Suprapubic skin (tissue), 4 donors: ENCODE data around the gene NTMT2. TPM values are rescaled to one million over a fixed set of nuclear protein-coding genes. Genes with fewer than 3 reads are reported as not detected.
"Not testable (repeated sequence)": the region's sequence is repeated elsewhere in the genome, so short reads cannot be mapped to it uniquely, and the experiment has no call there.

Experiments
- DNase-seq, 2 donors: peaks; one replicate each; pipeline ENCODE4 v3.0.0-alpha.2; 2019; ENCODE audit warnings: low spot score in 2 of 2
- H3K27ac ChIP-seq: fragments of 200-600 bp; sonication (generic); one replicate; pipeline ENCODE4 v1.5.1; 2019
- H3K27me3 ChIP-seq: fragments of 200-600 bp; sonication (generic); one replicate; pipeline ENCODE4 v1.5.1; 2019
- H3K36me3 ChIP-seq: fragments of 200-600 bp; sonication (generic); one replicate; pipeline ENCODE4 v1.5.1; 2019
- H3K4me1 ChIP-seq: fragments of 200-600 bp; sonication (generic); one replicate; pipeline ENCODE4 v1.5.1; 2019
- H3K4me3 ChIP-seq: fragments of 200-600 bp; sonication (generic); one replicate; pipeline ENCODE4 v1.5.1; 2019; ENCODE audit warnings: mild to moderate bottlenecking
- H3K9me3 ChIP-seq: fragments of 200-600 bp; sonication (generic); one replicate; pipeline ENCODE4 v1.5.1; 2019
- EP300 ChIP-seq: sonication (generic); formaldehyde crosslinking; IDR thresholded peaks from one replicate; pipeline ENCODE4 v1.6.1; 2017; ENCODE audit warnings: antibody characterized with exemption
- POLR2A ChIP-seq, 2 donors: fragments of 450-650 bp; IDR thresholded peaks; one replicate each; pipeline ENCODE4 v1.6.1; 2017; ENCODE audit warnings: antibody characterized with exemption in 2 of 2, mild to moderate bottlenecking in 2 of 2, moderate library complexity in 2 of 2
- POLR2AphosphoS5 ChIP-seq, 3 donors: sonication (generic); formaldehyde crosslinking; IDR thresholded peaks; one replicate each; pipeline ENCODE4 v1.6.1; 2017; ENCODE audit warnings: antibody characterized with exemption in 3 of 3
- WGBS: methylation state at CpG from one replicate; pipeline ENCODE4 v1.1.5; 2018; 5-methylcytosine and 5-hydroxymethylcytosine counted together
- total RNA-seq, 4 donors: library from RNA; depleted of rRNA; stranded (reverse); fragments of >200 nt; gene quantifications; one replicate each; pipeline ENCODE4 v1.1.0, GENCODE V29; 2016
- TF ChIP-seq, protein P1 (sequence below), 2 donors: fragments of 200-600 bp in 1 of 2; fragments of 450-650 bp in 1 of 2; sonication (generic) in 1 of 2; IDR thresholded peaks; one replicate each; pipeline ENCODE4 v1.5.1; 2016 to 2019; ENCODE audit warnings: antibody characterized with exemption in 2 of 2, mild to moderate bottlenecking in 1 of 2, moderate library complexity in 1 of 2

NTMT2 gene
- total RNA-seq, 4 donors from 2014 or later: not detected

DNA sequence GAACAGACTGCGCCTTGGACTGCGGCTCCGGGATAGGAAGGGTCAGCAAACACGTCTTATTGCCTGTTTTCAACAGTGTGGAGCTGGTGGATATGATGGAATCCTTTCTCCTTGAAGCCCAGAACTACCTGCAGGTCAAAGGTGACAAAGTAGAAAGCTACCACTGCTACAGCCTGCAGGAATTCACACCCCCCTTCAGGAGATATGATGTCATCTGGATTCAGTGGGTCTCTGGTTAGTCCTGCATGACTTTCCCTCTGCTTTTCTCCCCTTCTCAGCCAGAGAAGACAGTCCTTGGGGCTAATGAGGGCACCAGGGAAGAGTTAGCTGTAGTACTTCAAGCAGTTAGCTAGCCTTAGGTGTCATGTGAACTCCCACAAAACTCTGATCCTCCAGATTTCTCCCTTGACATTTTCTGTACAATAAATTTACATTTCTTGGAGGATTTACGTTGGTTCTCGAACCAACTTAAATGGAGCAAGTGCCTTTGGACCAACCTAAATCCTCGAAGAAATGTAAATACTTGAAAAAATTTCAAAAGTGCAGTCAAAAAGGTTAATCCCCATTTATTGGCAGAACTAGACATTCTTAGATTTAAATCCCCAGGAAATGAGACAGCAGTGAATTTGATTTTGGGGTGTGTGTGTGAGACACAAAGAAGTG, 20.9 kb downstream of the NTMT2 start:
- Histone ChIP-seq H3K9me3 (peaks cover 6% of the 10 kb centered on the region), H3K27ac (no peak overlapping the region), H3K4me1 (peaks cover 3% of the 10 kb centered on the region), H3K4me3 (no peak overlapping the region), H3K27me3 (no peaks in the 10 kb centered on the region), H3K36me3 (no peaks in the 10 kb centered on the region)
- TF ChIP-seq POLR2A (IDR thresholded peaks at IDR 0.05): no peak
- TF ChIP-seq, protein P1, sequence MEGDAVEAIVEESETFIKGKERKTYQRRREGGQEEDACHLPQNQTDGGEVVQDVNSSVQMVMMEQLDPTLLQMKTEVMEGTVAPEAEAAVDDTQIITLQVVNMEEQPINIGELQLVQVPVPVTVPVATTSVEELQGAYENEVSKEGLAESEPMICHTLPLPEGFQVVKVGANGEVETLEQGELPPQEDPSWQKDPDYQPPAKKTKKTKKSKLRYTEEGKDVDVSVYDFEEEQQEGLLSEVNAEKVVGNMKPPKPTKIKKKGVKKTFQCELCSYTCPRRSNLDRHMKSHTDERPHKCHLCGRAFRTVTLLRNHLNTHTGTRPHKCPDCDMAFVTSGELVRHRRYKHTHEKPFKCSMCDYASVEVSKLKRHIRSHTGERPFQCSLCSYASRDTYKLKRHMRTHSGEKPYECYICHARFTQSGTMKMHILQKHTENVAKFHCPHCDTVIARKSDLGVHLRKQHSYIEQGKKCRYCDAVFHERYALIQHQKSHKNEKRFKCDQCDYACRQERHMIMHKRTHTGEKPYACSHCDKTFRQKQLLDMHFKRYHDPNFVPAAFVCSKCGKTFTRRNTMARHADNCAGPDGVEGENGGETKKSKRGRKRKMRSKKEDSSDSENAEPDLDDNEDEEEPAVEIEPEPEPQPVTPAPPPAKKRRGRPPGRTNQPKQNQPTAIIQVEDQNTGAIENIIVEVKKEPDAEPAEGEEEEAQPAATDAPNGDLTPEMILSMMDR (IDR thresholded peaks at IDR 0.05): no peak
- no peak for TF ChIP-seq POLR2AphosphoS5 (IDR thresholded peaks at IDR 0.05)
- TF ChIP-seq EP300: no peak
- 88% methylated on average over 7 of the region's 7 CpGs for WGBS
- no peak for DNase-seq

DNA sequence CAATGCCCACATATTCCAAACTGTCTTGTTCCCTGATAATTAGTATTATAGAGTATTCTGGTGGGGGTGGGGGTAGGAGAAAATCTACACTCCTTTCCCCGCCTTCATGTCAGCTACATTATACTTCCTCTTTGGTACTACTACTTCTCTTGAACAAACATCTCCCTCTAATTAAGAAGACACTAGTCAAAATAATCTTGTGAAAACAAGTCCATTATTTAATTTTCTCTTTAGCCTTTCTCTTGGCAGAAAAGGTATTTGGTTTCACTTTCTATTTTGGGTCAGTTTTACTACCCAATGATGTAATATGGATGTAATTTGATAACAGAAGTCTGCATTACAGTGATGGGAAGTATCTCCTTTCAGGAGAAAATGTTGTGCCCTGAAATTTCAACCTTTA, 22.5 kb downstream of the NTMT2 start:
- Histone ChIP-seq H3K4me3 (no peak overlapping the region), H3K36me3 (no peaks in the 10 kb centered on the region), H3K27ac (no peak overlapping the region), H3K4me1 (no peaks in the 10 kb centered on the region), H3K27me3 (no peaks in the 10 kb centered on the region), H3K9me3 (peaks cover 6% of the 10 kb centered on the region)
- WGBS: 69% methylated on average over 1 of the region's 1 CpG
- TF ChIP-seq POLR2A (IDR thresholded peaks at IDR 0.05): no peak
- TF ChIP-seq POLR2AphosphoS5 (IDR thresholded peaks at IDR 0.05): no peak
- TF ChIP-seq, protein P1 (IDR thresholded peaks at IDR 0.05): no peak
- TF ChIP-seq EP300: no peak
- no peak for DNase-seq

DNA sequence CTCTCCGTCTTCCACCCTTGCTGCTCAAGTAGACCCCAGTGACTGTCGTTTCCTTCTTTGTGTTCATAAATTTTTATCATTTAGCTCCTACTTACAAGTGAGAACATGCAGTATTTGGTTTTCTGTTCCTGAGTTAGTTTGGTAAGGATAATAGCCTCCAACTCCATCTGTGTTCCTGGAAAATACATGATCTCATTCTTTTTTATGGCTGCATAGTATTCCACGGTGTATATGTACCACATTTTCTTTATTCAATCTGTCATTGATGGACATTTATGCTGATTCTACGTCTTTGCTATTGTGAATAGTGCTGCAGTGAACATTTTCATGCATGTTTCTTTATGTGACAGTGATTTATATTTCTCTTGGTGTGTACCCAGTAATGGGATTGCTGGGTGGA, 24.8 kb downstream of the NTMT2 start:
- not testable (repeated sequence) for H3K36me3 ChIP-seq, DNase-seq, H3K9me3 ChIP-seq, H3K27me3 ChIP-seq, H3K4me3 ChIP-seq, H3K4me1 ChIP-seq, H3K27ac ChIP-seq
- WGBS: 84% methylated on average over 4 of the region's 4 CpGs

DNA sequence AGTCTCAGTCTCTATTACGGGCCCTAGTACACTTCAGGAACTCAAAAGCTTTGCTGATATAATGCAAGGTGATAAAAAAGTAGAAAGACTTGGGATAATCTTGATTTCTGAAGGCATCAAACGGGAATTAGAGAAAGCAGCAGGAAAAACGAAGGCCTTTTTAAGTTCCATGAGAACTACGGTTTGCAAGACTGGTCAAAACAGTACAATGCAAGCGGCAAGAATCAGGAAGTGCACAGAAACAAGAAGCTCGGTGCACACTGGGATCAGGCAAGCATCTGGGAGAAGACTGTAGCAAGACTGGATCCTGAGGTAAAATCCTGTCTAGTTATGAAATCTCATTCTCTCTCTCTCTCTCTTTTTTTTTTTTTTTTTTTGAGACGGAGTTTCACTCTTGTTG, 28.6 kb downstream of the NTMT2 start:
- Histone ChIP-seq H3K9me3 (peaks cover 6% of the 10 kb centered on the region), H3K27ac (no peak overlapping the region), H3K27me3 (no peaks in the 10 kb centered on the region), H3K4me3 (no peak overlapping the region), H3K36me3 (no peaks in the 10 kb centered on the region), H3K4me1 (peaks cover 5% of the 10 kb centered on the region)
- WGBS: 87% methylated on average over 7 of the region's 7 CpGs
- no peak for TF ChIP-seq POLR2A (IDR thresholded peaks at IDR 0.05)
- TF ChIP-seq EP300: no peak
- TF ChIP-seq, protein P1 (IDR thresholded peaks at IDR 0.05): no peak
- TF ChIP-seq POLR2AphosphoS5 (IDR thresholded peaks at IDR 0.05): no peak
- no peak for DNase-seq

DNA sequence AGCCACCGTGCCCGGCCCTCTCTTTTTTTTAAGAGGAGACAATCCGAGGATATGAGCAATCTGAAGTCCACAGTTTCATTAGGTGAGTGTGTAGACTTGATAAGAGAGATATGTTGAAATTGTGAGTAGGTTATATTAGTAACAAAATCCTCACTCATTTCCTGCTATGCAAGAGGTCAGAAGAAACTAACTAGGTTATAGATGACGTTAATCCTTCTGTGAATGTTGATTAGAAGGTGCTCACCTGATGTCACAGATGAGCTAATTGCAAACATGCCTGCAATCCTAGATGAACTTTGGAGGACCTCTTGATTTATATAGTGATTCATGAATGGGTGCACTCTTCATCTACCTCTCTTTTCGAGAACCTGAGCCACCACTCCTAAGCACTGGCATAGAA, 29.3 kb downstream of the NTMT2 start:
- 87% methylated on average over 5 of the region's 5 CpGs for WGBS
- H3K4me1 ChIP-seq: peaks cover 5% of the 10 kb centered on the region

More for the DNA sequence above, 29.3 kb downstream of the NTMT2 start:
- H3K36me3 ChIP-seq: no peaks in the 10 kb centered on the region
- H3K4me3 ChIP-seq: no peak overlapping the region
- H3K27me3 ChIP-seq: no peaks in the 10 kb centered on the region
- no peak for TF ChIP-seq POLR2AphosphoS5 (IDR thresholded peaks at IDR 0.05)
- TF ChIP-seq POLR2A (IDR thresholded peaks at IDR 0.05): no peak
- TF ChIP-seq EP300: no peak
- TF ChIP-seq, protein P1 (IDR thresholded peaks at IDR 0.05): no peak
- DNase-seq: no peak
- H3K27ac ChIP-seq: no peak overlapping the region
- H3K9me3 ChIP-seq: peaks cover 6% of the 10 kb centered on the region
